Gastrocnemius medialis (tissue), 4 donors: ENCODE data around the gene AUTS2. TPM values are rescaled to one million over a fixed set of nuclear protein-coding genes. Genes with fewer than 3 reads are reported as not detected.

Experiments used
- ATAC-seq, 2 donors: fragments of 150-250 bp; one replicate each; pipeline ENCODE4 v1.9.1; 2016
- DNase-seq, 2 donors: peaks; one replicate each; pipeline ENCODE4 v3.0.0-alpha.2; 2019
- H3K27ac ChIP-seq, 4 donors: fragments of 200-600 bp; sonication (generic); 1 replicate in 1 of 4; 2 replicates in 3 of 4; pipeline ENCODE4 v1.5.1; 2016 to 2018; ENCODE audit warnings: mild to moderate bottlenecking in 2 of 4, moderate library complexity in 1 of 4
- H3K27me3 ChIP-seq, 3 donors: fragments of 200-600 bp; sonication (generic) in 2 of 3; 1 replicate in 1 of 3; 2 replicates in 2 of 3; pipeline versions ENCODE4 v1.5.1 to v1.6.0; 2016 to 2019; ENCODE audit warnings: mild to moderate bottlenecking in 1 of 3, moderate library complexity in 1 of 3
- H3K36me3 ChIP-seq, 2 donors: fragments of 200-600 bp; sonication (generic) in 1 of 2; one replicate each; pipeline ENCODE4 v1.5.1; 2017 to 2018
- H3K4me1 ChIP-seq, 2 donors: fragments of 200-600 bp; sonication (generic) in 1 of 2; one replicate each; pipeline ENCODE4 v1.5.1; 2016 to 2017; ENCODE audit warnings: mild to moderate bottlenecking in 2 of 2
- H3K4me3 ChIP-seq, 4 donors: fragments of 200-600 bp; sonication (generic) in 3 of 4; 1 replicate in 1 of 4; 2 replicates in 3 of 4; pipeline ENCODE4 v1.5.1; 2016 to 2019; ENCODE audit warnings: mild to moderate bottlenecking in 2 of 4
- H3K9me3 ChIP-seq, 3 donors: fragments of 200-600 bp; sonication (generic) in 2 of 3; 1 replicate in 1 of 3; 2 replicates in 2 of 3; pipeline ENCODE4 v1.5.1; 2016 to 2019
- POLR2A ChIP-seq, 2 donors: fragments of 450-650 bp; IDR thresholded peaks; one replicate each; pipeline ENCODE4 v1.6.1; 2017; ENCODE audit warnings: antibody characterized with exemption in 2 of 2, mild to moderate bottlenecking in 2 of 2, moderate library complexity in 2 of 2
- in situ Hi-C, 4 donors: fragments of 200-750 bp; cut with MboI; loops; one replicate each; pipeline versions ENCODE4 v1.15.0 to v1.8.0; 2017; ENCODE audit warnings: low sequenced_read_pairs in 4 of 4
- intact Hi-C: fragments of 100-400 bp; cut with DNase I; formaldehyde crosslinking; loops from one replicate; pipeline ENCODE4 v1.15.1; 2023; ENCODE audit warnings: low total_unique reads
- total RNA-seq, 4 donors: library from RNA; depleted of rRNA; stranded (reverse); fragments of >200 nt; gene quantifications; one replicate each; pipeline versions ENCODE4 v1.1.0 to v1.2.3, GENCODE V29; 2016
- TF ChIP-seq, protein P1 (sequence below), 5 experiments: fragments of 450-650 bp in 3 of 5; fragments of 200-600 bp in 2 of 5; sonication (generic) in 2 of 5; IDR thresholded peaks in 4 of 5; conservative IDR thresholded peaks in 1 of 5; 1 replicate in 4 of 5; 2 replicates in 1 of 5; pipeline ENCODE4 v1.5.1; 2016 to 2019; ENCODE audit warnings: antibody characterized with exemption in 5 of 5, mild to moderate bottlenecking in 3 of 5, moderate library complexity in 3 of 5

The AUTS2 gene
- total RNA-seq, 4 donors from 2014 or later, result 2.5 to 16.2 (median 8.5) TPM

DNA sequence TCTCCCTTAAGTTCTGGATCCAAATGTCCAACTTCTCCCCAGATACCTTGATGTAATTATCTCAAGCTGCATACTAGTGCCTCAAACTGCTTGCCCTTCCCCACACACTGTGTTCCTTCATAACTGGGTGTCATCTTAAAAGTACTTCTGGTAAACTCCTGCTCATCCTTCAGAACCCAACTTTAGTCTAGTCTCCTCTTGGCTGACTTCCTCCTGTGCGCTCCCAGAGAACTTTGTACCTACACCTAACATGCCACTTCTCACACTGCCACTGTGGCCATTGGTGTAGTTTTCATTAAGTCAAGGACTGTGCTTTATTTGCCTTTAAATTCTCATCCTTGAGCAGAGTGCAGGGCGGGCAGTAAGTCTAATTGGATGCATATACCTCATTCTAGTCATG lies 958.5 kb downstream of the AUTS2 start:
- H3K4me1 ChIP-seq, result no peaks in the 10 kb centered on the region
- H3K36me3 ChIP-seq, result no peaks in the 10 kb centered on the region
- H3K27ac ChIP-seq, result no peak overlapping the region
- no peak for TF ChIP-seq POLR2A (IDR thresholded peaks at IDR 0.05)
- TF ChIP-seq, protein P1, sequence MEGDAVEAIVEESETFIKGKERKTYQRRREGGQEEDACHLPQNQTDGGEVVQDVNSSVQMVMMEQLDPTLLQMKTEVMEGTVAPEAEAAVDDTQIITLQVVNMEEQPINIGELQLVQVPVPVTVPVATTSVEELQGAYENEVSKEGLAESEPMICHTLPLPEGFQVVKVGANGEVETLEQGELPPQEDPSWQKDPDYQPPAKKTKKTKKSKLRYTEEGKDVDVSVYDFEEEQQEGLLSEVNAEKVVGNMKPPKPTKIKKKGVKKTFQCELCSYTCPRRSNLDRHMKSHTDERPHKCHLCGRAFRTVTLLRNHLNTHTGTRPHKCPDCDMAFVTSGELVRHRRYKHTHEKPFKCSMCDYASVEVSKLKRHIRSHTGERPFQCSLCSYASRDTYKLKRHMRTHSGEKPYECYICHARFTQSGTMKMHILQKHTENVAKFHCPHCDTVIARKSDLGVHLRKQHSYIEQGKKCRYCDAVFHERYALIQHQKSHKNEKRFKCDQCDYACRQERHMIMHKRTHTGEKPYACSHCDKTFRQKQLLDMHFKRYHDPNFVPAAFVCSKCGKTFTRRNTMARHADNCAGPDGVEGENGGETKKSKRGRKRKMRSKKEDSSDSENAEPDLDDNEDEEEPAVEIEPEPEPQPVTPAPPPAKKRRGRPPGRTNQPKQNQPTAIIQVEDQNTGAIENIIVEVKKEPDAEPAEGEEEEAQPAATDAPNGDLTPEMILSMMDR (IDR thresholded peaks at IDR 0.05 in 4 of 5, conservative IDR thresholded peaks at IDR 0.05 in 1 of 5), result no peak
- no peaks in the 10 kb centered on the region for H3K9me3 ChIP-seq
- ATAC-seq (no peak), DNase-seq (no peak)
- H3K4me3 ChIP-seq, result no peak overlapping the region
- no peaks in the 10 kb centered on the region for H3K27me3 ChIP-seq
- intact Hi-C loops (no loop called here), in situ Hi-C loops (no loop called here)

DNA sequence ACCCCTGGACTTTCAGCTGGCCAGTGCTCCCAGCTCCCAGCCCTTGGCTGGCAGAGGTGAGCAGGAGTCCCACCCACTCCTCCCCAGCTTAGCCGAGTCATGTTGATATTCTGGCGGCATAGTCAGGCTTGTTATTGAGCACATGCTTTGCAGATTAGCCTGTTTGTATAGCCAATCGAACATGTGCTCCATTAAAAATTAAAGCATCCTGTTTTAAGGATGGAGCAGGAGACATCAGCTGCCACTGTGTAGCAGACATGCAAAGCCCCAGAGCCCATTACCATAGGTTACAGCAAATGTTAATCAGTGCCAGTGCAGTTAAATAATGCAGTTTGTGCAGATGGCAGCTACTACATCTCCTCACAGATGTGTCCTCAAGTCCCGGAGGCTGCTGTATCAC lies 959.1 kb downstream of the AUTS2 start:
- TF ChIP-seq, protein P1 (IDR thresholded peaks at IDR 0.05 in 4 of 5, conservative IDR thresholded peaks at IDR 0.05 in 1 of 5), result no peak
- no peak for TF ChIP-seq POLR2A (IDR thresholded peaks at IDR 0.05)
- in situ Hi-C loops, result no loop called here

DNA sequence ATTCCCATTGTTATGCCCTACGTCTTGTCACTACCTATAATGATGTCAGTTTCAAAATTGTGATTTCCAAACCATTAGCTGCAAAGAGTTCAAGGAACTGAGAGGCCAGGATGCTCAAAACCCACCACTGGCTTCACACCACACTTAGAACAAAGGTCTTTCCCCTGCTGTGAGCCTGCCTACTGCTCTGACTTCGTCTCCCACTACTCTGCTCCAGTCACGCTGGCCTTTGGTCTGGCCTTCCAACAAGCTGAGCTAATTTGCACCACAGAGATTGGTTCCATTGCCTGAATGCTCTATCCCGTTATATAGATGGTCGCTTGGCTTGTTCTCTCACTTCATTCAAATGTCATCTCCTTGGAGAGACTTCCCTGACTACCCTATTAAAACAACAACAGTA lies 961.5 kb downstream of the AUTS2 start:
- no peak for ATAC-seq
- intact Hi-C loops, result no loop called here
- TF ChIP-seq, protein P1 (IDR thresholded peaks at IDR 0.05 in 4 of 5, conservative IDR thresholded peaks at IDR 0.05 in 1 of 5), result no peak
- TF ChIP-seq POLR2A (IDR thresholded peaks at IDR 0.05), result no peak

More for the DNA sequence above, 959.1 kb downstream of the AUTS2 start:
- no peak for ATAC-seq
- no peaks in the 10 kb centered on the region for H3K9me3 ChIP-seq
- H3K4me1 ChIP-seq, result no peaks in the 10 kb centered on the region
- no peaks in the 10 kb centered on the region for H3K36me3 ChIP-seq
- H3K4me3 ChIP-seq, result no peak overlapping the region
- H3K27me3 ChIP-seq, result no peaks in the 10 kb centered on the region
- H3K27ac ChIP-seq, result no peak overlapping the region
- no peak for DNase-seq
- intact Hi-C loops, result no loop called here

DNA sequence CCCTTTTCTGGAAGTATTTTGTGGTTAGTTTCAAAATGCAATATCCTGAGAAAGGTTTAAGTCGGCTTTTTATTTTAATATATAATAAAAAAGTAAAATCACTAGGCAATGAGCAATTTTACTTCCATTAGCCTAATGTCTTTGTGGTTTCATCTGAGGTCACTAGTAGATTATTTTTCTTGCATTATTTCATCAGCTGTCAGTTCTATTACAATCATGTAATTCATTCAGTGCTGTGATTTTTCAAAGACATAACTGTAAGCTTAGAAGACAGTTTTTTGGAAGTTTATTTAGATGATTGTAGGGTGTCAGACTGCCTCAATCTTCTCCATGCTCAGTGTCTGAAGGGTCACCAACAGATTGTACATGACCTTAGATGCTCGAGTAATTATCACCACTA lies 965.7 kb downstream of the AUTS2 start:
- no peak overlapping the region for H3K27ac ChIP-seq
- no peak for DNase-seq
- ATAC-seq, result no peak
- in situ Hi-C loops (no loop called here), intact Hi-C loops (no loop called here)
- peaks cover 4 to 15% of the 10 kb centered on the region in 2 donors for H3K4me1 ChIP-seq
- no peaks in the 10 kb centered on the region for H3K36me3 ChIP-seq
- H3K9me3 ChIP-seq, result no peaks in the 10 kb centered on the region
- no peak overlapping the region for H3K4me3 ChIP-seq
- TF ChIP-seq POLR2A (IDR thresholded peaks at IDR 0.05), result no peak
- TF ChIP-seq, protein P1 (IDR thresholded peaks at IDR 0.05 in 4 of 5, conservative IDR thresholded peaks at IDR 0.05 in 1 of 5), result no peak
- no peaks in the 10 kb centered on the region for H3K27me3 ChIP-seq

More for the DNA sequence above, 961.5 kb downstream of the AUTS2 start:
- H3K4me3 ChIP-seq, result no peak overlapping the region
- DNase-seq, result no peak
- no peaks in the 10 kb centered on the region for H3K27me3 ChIP-seq
- in situ Hi-C loops, result no loop called here
- H3K36me3 ChIP-seq, result no peaks in the 10 kb centered on the region
- H3K9me3 ChIP-seq, result no peaks in the 10 kb centered on the region
- H3K27ac ChIP-seq, result no peak overlapping the region
- H3K4me1 ChIP-seq, result no peaks in the 10 kb centered on the region

DNA sequence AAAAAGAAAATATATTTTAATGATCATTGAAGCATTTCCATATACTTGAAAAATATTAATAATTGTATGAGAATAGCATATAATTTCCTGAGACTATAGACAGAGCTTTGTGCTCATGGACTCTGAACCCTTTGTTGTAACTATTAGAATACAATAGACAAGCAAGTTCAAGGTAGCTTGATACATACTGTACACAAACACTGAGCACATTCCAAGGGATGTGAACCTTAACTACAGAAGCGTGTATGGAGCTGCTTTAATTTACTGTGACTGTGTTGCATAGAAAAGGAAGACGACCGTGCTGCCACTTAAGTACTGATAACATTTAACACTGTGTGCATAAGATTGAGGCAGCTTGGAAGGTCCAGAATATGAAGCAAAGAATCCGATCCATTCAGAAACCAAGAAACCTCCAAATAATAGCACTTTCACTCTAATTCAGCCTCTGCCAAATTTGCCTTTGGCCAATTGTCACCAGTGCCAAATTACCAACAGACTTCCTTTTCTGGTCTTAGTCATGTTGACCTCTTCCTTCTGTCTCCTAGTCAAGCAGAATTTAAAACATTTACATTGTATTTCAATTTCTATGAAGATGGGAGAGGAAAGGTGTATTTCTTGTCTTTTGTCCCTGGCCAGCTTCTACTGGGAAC lies 967.6 kb downstream of the AUTS2 start:
- intact Hi-C loops, result loop anchor here (5.0 kb wide), 1 partner anchor 64 kb away; no protein-coding TSS in a partner anchor
- in situ Hi-C loops, result no loop called here
- H3K27me3 ChIP-seq, result no peaks in the 10 kb centered on the region
- H3K36me3 ChIP-seq, result no peaks in the 10 kb centered on the region
- no peak for TF ChIP-seq POLR2A (IDR thresholded peaks at IDR 0.05)
- TF ChIP-seq, protein P1 (IDR thresholded peaks at IDR 0.05 in 4 of 5, conservative IDR thresholded peaks at IDR 0.05 in 1 of 5), result no peak
- no peak overlapping the region for H3K4me3 ChIP-seq
- no peaks in the 10 kb centered on the region for H3K9me3 ChIP-seq
- H3K4me1 ChIP-seq, result peaks cover 19 to 24% of the 10 kb centered on the region in 2 donors
- no peak overlapping the region for H3K27ac ChIP-seq
- no peak for DNase-seq
- ATAC-seq, result no peak
